ENCODE results near the gene DGCR8.
"Not testable (repeated sequence)": the region's sequence is repeated elsewhere in the genome, so short reads cannot be mapped to it uniquely, and the experiment has no call there.

Gene DGCR8

GRCh38 chr22:20154602-20155187, 74.7 kb downstream of the DGCR8 start:
- DNase-seq (ENCODE audit: low read depth): no peak

DNA sequence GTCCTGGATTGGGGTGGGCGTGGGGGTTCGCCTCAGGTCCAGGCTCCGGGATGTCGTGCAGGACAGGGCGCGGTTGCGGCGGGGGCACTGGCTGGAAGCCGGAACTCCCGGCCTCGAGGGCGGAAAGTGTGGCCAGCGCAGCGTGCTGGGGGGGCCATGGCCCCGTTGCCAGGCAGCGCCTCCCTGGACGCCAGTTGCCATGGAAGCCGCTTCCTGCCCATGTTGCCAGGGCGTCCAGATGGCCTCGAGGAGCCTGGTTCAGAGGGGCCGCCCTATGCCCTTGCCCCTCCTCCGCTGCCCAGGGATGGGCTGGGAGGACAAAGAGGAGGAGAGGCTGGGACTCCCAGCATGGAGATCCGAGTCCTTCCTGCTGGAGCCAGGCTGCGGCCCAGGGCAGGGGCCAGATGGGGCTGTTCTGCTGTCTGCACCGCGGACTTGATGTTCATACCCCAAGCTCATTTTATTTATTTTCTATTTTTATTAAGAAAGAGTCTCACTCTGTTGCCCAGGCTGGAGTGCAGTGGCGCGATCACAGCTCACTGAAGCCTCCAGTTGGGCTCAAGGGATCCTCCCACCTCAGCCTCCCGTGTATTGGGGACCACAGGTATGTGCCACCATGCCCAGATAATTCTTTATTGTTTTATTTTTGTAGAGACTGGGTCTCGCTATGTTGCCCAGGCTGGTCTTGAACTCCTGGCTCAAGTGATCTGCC, 75.4 kb downstream of the DGCR8 start:
- DNase-seq (ENCODE audit: low read depth): peak; percentile 78

DNA sequence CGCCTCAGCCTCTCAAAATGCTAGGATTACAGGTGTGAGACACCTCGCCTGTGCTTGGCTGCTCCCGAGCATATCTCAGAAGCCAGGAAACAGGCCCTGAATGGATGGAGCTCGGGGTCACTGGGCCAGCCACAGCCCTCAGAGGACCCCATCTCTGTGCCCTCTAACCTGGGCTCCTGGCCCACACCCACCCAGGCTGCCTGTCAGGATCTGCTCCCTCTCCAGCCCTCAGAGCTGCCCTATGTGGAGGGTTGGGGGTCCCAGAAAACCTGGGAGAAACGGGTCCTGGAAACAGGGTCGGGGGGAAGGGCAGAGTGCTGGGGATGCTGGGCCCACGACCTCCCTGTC, 76.0 kb downstream of the DGCR8 start:
- DNase-seq (ENCODE audit: low read depth): no peak

GRCh38 chr22:20156611-20157429, 76.8 kb downstream of the DGCR8 start:
- DNase-seq (ENCODE audit: low read depth): peak; percentile 71

DNA sequence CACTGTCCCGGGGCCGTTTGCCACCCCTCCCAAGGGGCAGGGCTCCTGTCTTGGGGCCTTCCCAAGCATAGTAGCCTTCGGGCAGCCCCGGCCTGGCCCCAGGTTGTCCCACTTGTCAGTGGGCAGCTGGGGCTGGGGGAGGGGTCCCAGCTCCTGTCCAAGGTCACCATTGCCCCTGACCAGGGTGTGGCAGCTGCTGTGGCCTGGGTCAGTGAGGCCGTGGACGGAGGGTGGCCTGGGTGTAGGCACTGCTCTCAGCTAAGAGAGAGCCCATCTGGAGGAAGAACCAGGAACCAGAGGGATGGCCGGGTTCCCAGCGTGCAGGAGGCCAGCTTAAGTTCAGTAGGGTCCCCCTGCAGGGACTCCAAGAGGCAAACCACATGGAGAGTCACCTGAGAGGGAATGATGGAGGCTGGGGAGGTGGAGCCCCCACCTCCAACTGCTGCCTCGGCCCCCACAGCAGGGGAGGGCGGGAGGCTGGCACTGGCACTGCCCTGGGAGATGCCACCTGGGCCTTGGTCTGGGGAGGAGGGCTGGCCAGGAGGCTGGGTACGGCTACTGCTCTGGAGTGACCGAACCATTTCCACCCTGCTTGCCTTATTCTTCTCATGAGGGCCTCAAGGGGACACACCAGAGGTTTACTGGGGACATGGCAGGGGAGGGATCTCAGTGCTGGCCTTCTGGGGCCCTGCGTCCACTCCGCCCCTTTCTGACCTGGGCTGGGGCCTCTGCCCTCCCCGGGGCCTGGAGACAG, 77.6 kb downstream of the DGCR8 start:
- no peak for DNase-seq (ENCODE audit: low read depth)

GRCh38 chr22:20158391-20159036, 78.5 kb downstream of the DGCR8 start:
- no peak for DNase-seq (ENCODE audit: low read depth)

- DNase-seq (ENCODE audit: low read depth): no peak
These were observed 79.0 kb downstream of the DGCR8 start for GRCh38 chr22:20159076-20159475.

GRCh38 chr22:20159531-20159930, 79.5 kb downstream of the DGCR8 start:
- not testable (repeated sequence) for DNase-seq (ENCODE audit: low read depth)

GRCh38 chr22:20160041-20160440, 80.0 kb downstream of the DGCR8 start:
- DNase-seq (ENCODE audit: low read depth): no peak
